Calu3 (cell line): ENCODE measurements around the gene LEP. TPM values are rescaled to one million over a fixed set of nuclear protein-coding genes. Genes with fewer than 3 reads are reported as not detected.

Source experiments
- BruUV-seq: library from RNA; stranded (reverse); fragments of 400-500 nt; replicated peaks from 2 replicates; lab custom pipeline; 2021; lab: Mats Ljungman, UMichigan
- CTCF ChIA-PET: fragments of 300-600 bp; sonication (Branson Sonifier 250); formaldehyde crosslinking; loops from one replicate; lab custom pipeline; 2022; ENCODE audit warnings: antibody characterized with exemption; lab: Charles Lee
- DNase-seq: peaks from one replicate; pipeline ENCODE4 v3.0.0; 2022
- H3K27ac Mint-ChIP-seq: one replicate; pipeline ENCODE4 v1.8.0; 2022; ENCODE audit warnings: mixed read lengths; ENCODE audit not compliant: unreplicated experiment
- H3K27me3 Mint-ChIP-seq: one replicate; pipeline ENCODE4 v1.8.0; 2022; ENCODE audit warnings: mixed read lengths; ENCODE audit not compliant: unreplicated experiment
- H3K36me3 Mint-ChIP-seq: one replicate; pipeline ENCODE4 v1.8.0; 2022; ENCODE audit warnings: mild to moderate bottlenecking, moderate library complexity, mixed read lengths; ENCODE audit not compliant: insufficient read depth, unreplicated experiment
- H3K4me1 Mint-ChIP-seq: one replicate; pipeline ENCODE4 v1.8.0; 2022; ENCODE audit warnings: mild to moderate bottlenecking, low read depth, mixed read lengths; ENCODE audit not compliant: unreplicated experiment
- H3K4me3 Mint-ChIP-seq: one replicate; pipeline ENCODE4 v1.8.0; 2022; ENCODE audit warnings: mild to moderate bottlenecking, low read depth, moderate library complexity, mixed read lengths; ENCODE audit not compliant: unreplicated experiment
- H3K9me3 Mint-ChIP-seq: one replicate; pipeline ENCODE4 v1.8.0; 2022; ENCODE audit warnings: low read depth, mixed read lengths; ENCODE audit not compliant: unreplicated experiment
- intact Hi-C: fragments of 100-400 bp; cut with micrococcal nuclease; formaldehyde crosslinking; loops from one replicate; pipeline ENCODE4 v1.10.0; 2022; ENCODE audit not compliant: unreplicated experiment
- total RNA-seq: library from RNA; stranded (reverse); gene quantifications from 2 replicates; pipeline ENCODE4 v1.2.3, GENCODE V29; 2022
- TF ChIP-seq, protein P1 (sequence below): fragments of 200-600 bp; IDR thresholded peaks from one replicate; pipeline ENCODE4 v1.8.0; 2022; ENCODE audit warnings: antibody characterized with exemption; ENCODE audit not compliant: unreplicated experiment

The LEP gene
- total RNA-seq, 1 experiment from 2014 or later = not detected

DNA sequence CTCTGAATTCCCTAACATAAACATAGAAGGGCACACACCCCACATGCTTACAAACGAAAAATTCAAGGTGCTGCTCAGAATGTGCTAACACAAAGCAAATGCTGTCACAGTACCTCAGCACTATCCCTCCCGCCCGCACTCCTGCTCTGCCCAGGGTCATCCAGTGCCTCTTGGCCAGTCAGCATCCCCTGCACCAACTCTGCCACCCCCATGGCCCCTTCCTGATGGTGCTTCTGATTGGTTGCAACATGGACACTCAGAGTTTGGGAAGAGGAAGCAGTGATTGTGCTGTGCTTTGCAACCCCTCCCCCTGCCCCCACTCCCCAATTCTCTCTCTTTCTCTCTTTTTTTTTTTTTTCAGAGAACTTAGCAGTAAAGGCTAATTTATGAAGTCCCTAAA is 13.8 kb upstream of the LEP start:
- H3K27me3 Mint-ChIP-seq = peaks cover 53% of the 10 kb centered on the region
- TF ChIP-seq, protein P1, sequence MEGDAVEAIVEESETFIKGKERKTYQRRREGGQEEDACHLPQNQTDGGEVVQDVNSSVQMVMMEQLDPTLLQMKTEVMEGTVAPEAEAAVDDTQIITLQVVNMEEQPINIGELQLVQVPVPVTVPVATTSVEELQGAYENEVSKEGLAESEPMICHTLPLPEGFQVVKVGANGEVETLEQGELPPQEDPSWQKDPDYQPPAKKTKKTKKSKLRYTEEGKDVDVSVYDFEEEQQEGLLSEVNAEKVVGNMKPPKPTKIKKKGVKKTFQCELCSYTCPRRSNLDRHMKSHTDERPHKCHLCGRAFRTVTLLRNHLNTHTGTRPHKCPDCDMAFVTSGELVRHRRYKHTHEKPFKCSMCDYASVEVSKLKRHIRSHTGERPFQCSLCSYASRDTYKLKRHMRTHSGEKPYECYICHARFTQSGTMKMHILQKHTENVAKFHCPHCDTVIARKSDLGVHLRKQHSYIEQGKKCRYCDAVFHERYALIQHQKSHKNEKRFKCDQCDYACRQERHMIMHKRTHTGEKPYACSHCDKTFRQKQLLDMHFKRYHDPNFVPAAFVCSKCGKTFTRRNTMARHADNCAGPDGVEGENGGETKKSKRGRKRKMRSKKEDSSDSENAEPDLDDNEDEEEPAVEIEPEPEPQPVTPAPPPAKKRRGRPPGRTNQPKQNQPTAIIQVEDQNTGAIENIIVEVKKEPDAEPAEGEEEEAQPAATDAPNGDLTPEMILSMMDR = no peak
- no peaks in the 10 kb centered on the region for H3K36me3 Mint-ChIP-seq
- DNase-seq = no peak
- H3K4me3 Mint-ChIP-seq = no peak overlapping the region
- peaks cover 3% of the 10 kb centered on the region for H3K4me1 Mint-ChIP-seq
- BruUV-seq = no TSS peak
- H3K9me3 Mint-ChIP-seq = peaks cover 5% of the 10 kb centered on the region
- intact Hi-C loops = no loop called here
- no peak overlapping the region for H3K27ac Mint-ChIP-seq
- CTCF ChIA-PET = no interaction called here

GRCh38 chr7:128231021-128231420 is 10.1 kb upstream of the LEP start:
- CTCF ChIA-PET = no interaction called here
- no TSS peak for BruUV-seq
- Mint-ChIP-seq H3K27ac (no peak overlapping the region), H3K27me3 (peaks cover 63% of the 10 kb centered on the region), H3K9me3 (peaks cover 5% of the 10 kb centered on the region), H3K4me3 (no peak overlapping the region), H3K4me1 (peaks cover 3% of the 10 kb centered on the region), H3K36me3 (no peaks in the 10 kb centered on the region)
- DNase-seq = no peak
- TF ChIP-seq, protein P1 = no peak
- intact Hi-C loops = no loop called here

DNA sequence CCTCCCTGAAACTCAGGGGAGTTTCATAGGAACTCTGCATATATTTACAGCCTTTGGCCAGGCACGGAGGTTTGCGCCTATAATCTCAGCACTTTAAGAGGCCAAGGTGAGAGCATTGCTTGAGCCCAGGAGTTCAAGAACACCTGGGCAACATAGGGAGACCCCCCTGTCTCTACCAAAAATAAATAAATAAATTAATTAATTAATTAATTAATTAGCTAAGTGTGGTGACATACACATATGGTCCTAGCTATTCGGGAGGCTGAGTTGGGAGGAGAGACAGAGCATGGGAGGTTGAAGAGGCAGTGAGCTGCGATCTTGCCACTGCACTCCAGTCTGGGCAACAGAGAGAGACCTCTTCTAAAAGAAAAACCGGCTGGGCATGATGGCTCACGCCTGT is 9.4 kb upstream of the LEP start:
- BruUV-seq = no TSS peak

DNA sequence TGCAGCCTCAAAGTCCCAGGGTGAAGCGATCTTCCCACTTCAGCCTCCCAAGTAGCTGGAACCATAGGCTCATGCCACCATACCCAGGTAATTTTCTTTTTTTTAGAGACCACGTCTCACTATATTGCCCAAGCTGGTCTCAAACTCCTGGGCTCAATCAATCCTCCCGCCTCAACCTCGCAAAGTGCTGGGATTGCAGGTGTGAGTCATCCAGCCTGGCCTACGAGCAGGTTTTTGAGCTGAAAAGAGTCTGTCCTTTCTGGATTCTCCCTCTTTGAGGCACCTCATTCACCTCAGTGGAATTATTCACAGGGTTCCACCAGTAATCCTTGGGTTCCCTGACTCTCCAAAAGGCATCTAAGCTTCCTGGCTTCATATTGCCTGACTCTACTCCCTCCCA is 7.6 kb upstream of the LEP start:
- no peak overlapping the region for H3K4me3 Mint-ChIP-seq
- BruUV-seq = no TSS peak
- no peak for DNase-seq
- TF ChIP-seq, protein P1 = no peak
- peaks cover 53% of the 10 kb centered on the region for H3K27me3 Mint-ChIP-seq
- H3K27ac Mint-ChIP-seq = no peak overlapping the region
- H3K4me1 Mint-ChIP-seq = peaks cover 15% of the 10 kb centered on the region
- H3K9me3 Mint-ChIP-seq = no peaks in the 10 kb centered on the region
- no peaks in the 10 kb centered on the region for H3K36me3 Mint-ChIP-seq
- intact Hi-C loops = no loop called here
- CTCF ChIA-PET = interaction anchor here (1.2 kb wide), 1 partner anchor 11 kb away, joined by 3 read pairs; no protein-coding TSS in a partner anchor

More for the DNA sequence above, 9.4 kb upstream of the LEP start:
- peaks cover 2% of the 10 kb centered on the region for H3K9me3 Mint-ChIP-seq
- TF ChIP-seq, protein P1 = no peak
- no peak for DNase-seq
- H3K4me1 Mint-ChIP-seq = peaks cover 9% of the 10 kb centered on the region
- no peaks in the 10 kb centered on the region for H3K36me3 Mint-ChIP-seq
- no peak overlapping the region for H3K4me3 Mint-ChIP-seq
- CTCF ChIA-PET = no interaction called here
- H3K27me3 Mint-ChIP-seq = peaks cover 63% of the 10 kb centered on the region
- intact Hi-C loops = no loop called here
- no peak overlapping the region for H3K27ac Mint-ChIP-seq
